Adrenal gland (tissue), 5 donors: ENCODE measurements around the gene NOS2.

ENCODE experiments used
- CTCF ChIP-seq, 6 experiments: fragments of 450-650 bp in 4 of 6; fragments of 200-600 bp in 2 of 6; sonication (generic) in 1 of 6; IDR thresholded peaks; 1 replicate in 5 of 6; 2 replicates in 1 of 6; pipeline versions ENCODE4 v1.5.1 to v1.8.0; 2016 to 2021; ENCODE audit warnings: antibody characterized with exemption in 6 of 6, mild to moderate bottlenecking in 2 of 6, moderate library complexity in 1 of 6
- POLR2A ChIP-seq, 2 donors: fragments of 450-650 bp; IDR thresholded peaks; one replicate each; pipeline ENCODE4 v1.6.1; 2017; ENCODE audit warnings: antibody characterized with exemption in 2 of 2, mild to moderate bottlenecking in 2 of 2, moderate library complexity in 1 of 2
- donor health status: DM: no; HTN: no; CAD: no.

- TF ChIP-seq POLR2A (IDR thresholded peaks at IDR 0.05) (no peak), CTCF (IDR thresholded peaks at IDR 0.05) (no peak)
These were observed 10.0 kb upstream of the NOS2 start for GRCh38 chr17:27810211-27810901.
